Heart left ventricle (tissue), 13 donors: ENCODE measurements around the gene FOXN3.

Experiments
- CTCF ChIP-seq, 12 donors: fragments of 200-600 bp; sonication (generic) in 4 of 12; IDR thresholded peaks; one replicate each; pipeline versions ENCODE4 v1.5.0 to v1.8.0; 2018 to 2022; ENCODE audit warnings: antibody characterized with exemption in 12 of 12, mild to moderate bottlenecking in 5 of 12
- POLR2A ChIP-seq, 2 donors: fragments of 450-650 bp; IDR thresholded peaks; one replicate each; pipeline ENCODE4 v1.6.1; 2017; ENCODE audit warnings: antibody characterized with exemption in 2 of 2, mild to moderate bottlenecking in 2 of 2, moderate library complexity in 2 of 2
- donor health status: ischemic (EF 13 %, LVEDD 7.1; RV severe dilation, severe dysfunction).
- donor health status: DM: no; HTN: yes; CAD: no.
- donor health status: DM: no; HTN: no; CAD: no.
- donor health status: ischemic (EF 25% LVEDD 6.9; RV normal size, moderate dysfunction).
- donor health status: ischemic (EF 25% LVEDD 5.7; RV mildly dilated, moderate dysfunction).
- donor health status: ischemic (EF 35%, LVEDD 5.7; RV mildly dilated, moderate dysfunction).
- donor health status: nonischemic (EF 11% LVEDD 7.7; RV severe dilation, severe dysfunction).
- donor health status: DM: yes; HTN: yes; CAD: no.
- donor health status: PGD.
- donor health status: ischemic (EF 29% LVEDD 5.4; RV normal size, mild dysfunction).
- donor health status: nonischemic (EF 23%, LVEDD 6.1; RV moderate dilation, normal function).

- no peak for TF ChIP-seq CTCF (IDR thresholded peaks at IDR 0.05)
- no peak for TF ChIP-seq POLR2A (IDR thresholded peaks at IDR 0.05)
Observed at GRCh38 chr14:89368490-89369477, 48.2 kb downstream of the FOXN3 start.
